Heart left ventricle (tissue), 13 donors: ENCODE data around the gene FRMD1.

ENCODE experiments used
- POLR2A ChIP-seq, 2 donors: fragments of 450-650 bp; IDR thresholded peaks; one replicate each; pipeline ENCODE4 v1.6.1; 2017; ENCODE audit warnings: antibody characterized with exemption in 2 of 2, mild to moderate bottlenecking in 2 of 2, moderate library complexity in 2 of 2
- TF ChIP-seq, protein P1 (sequence below), 12 donors: fragments of 200-600 bp; sonication (generic) in 4 of 12; IDR thresholded peaks; one replicate each; pipeline versions ENCODE4 v1.5.0 to v1.8.0; 2018 to 2022; ENCODE audit warnings: antibody characterized with exemption in 12 of 12, mild to moderate bottlenecking in 5 of 12
- donor health status: ischemic (EF 13 %, LVEDD 7.1; RV severe dilation, severe dysfunction).
- donor health status: DM: no; HTN: yes; CAD: no.
- donor health status: DM: no; HTN: no; CAD: no.
- donor health status: ischemic (EF 25% LVEDD 6.9; RV normal size, moderate dysfunction).
- donor health status: ischemic (EF 25% LVEDD 5.7; RV mildly dilated, moderate dysfunction).
- donor health status: ischemic (EF 35%, LVEDD 5.7; RV mildly dilated, moderate dysfunction).
- donor health status: nonischemic (EF 11% LVEDD 7.7; RV severe dilation, severe dysfunction).
- donor health status: DM: yes; HTN: yes; CAD: no.
- donor health status: PGD.
- donor health status: ischemic (EF 29% LVEDD 5.4; RV normal size, mild dysfunction).
- donor health status: nonischemic (EF 23%, LVEDD 6.1; RV moderate dilation, normal function).

DNA sequence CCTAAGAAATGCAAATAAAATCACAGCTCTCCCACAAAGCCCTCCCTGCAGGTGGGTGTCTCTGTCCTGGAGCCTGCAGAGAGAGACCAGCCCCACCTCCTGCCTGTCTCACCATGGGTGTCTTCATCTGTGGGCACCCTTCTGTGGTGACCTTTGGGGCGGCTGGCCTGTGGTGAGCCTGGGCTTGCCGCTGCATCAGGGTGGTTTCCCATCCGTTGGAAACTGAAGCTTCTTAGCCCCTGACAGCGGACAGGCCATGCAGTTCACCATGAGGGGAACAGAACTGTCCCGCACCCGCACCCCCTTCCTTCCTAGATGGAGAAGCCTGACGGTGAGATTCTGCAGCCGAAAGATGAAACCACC is 42.3 kb upstream of the FRMD1 start:
- TF ChIP-seq, protein P1, sequence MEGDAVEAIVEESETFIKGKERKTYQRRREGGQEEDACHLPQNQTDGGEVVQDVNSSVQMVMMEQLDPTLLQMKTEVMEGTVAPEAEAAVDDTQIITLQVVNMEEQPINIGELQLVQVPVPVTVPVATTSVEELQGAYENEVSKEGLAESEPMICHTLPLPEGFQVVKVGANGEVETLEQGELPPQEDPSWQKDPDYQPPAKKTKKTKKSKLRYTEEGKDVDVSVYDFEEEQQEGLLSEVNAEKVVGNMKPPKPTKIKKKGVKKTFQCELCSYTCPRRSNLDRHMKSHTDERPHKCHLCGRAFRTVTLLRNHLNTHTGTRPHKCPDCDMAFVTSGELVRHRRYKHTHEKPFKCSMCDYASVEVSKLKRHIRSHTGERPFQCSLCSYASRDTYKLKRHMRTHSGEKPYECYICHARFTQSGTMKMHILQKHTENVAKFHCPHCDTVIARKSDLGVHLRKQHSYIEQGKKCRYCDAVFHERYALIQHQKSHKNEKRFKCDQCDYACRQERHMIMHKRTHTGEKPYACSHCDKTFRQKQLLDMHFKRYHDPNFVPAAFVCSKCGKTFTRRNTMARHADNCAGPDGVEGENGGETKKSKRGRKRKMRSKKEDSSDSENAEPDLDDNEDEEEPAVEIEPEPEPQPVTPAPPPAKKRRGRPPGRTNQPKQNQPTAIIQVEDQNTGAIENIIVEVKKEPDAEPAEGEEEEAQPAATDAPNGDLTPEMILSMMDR (IDR thresholded peaks at IDR 0.05), result no peak
- TF ChIP-seq POLR2A (IDR thresholded peaks at IDR 0.05), result no peak
